HG03432 (cell line): Measurements from ENCODE around the gene ITGB1.
"Not testable (repeated sequence)": the region's sequence is repeated elsewhere in the genome, so short reads cannot be mapped to it uniquely, and the experiment has no call there.

Experiments
- ATAC-seq: cut with Tn5 transposase; IDR thresholded peaks from one replicate; pipeline ENCODE4 v1.9.1; 2021; ENCODE audit warnings: mild to moderate bottlenecking, moderate library complexity; ENCODE audit not compliant: unreplicated experiment

The ITGB1 gene

DNA sequence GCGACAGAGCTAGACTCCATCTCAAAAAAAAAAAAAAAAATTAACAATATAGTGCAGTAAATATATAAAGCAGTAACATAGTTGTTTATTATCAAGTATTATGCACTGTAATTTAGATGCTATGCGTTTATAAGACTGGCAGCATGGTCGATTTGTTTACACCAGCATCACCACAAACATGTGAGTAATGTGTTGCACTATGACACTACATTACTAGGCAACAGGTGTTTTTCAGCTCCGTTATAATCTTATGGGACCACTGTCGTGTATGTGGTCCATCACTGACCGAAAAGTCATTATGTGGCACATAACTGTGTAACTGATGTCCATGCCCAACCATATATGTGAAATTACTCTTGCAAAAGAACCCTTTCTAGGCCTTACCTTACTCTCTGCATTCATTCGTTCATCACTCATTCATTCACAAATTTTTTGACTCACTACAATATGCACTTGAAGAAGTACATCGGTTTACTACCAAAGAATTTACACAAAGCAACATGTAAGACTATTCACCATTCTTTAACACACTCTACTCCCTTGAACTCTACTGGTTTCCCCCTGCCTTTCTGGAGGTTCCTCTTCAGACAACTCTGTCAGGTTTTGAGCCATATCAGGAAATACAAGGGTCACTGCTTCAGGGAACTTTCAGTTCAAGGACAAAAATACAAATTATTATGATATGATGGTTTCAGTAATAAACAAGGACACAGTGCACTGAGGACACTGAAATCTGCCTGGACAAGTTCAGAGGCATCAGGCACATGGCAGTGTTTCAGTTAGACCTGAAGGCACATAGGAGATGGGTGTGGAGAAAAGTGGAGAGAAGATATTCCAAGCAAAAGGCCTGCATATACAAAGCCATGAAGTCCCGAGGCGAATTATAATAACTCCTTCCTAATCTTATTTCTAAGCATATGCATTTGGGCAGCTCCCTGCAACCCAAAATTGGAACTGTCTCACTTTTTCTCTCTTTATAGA, 17.4 kb downstream of the ITGB1 start:
- ATAC-seq, result no peak

DNA sequence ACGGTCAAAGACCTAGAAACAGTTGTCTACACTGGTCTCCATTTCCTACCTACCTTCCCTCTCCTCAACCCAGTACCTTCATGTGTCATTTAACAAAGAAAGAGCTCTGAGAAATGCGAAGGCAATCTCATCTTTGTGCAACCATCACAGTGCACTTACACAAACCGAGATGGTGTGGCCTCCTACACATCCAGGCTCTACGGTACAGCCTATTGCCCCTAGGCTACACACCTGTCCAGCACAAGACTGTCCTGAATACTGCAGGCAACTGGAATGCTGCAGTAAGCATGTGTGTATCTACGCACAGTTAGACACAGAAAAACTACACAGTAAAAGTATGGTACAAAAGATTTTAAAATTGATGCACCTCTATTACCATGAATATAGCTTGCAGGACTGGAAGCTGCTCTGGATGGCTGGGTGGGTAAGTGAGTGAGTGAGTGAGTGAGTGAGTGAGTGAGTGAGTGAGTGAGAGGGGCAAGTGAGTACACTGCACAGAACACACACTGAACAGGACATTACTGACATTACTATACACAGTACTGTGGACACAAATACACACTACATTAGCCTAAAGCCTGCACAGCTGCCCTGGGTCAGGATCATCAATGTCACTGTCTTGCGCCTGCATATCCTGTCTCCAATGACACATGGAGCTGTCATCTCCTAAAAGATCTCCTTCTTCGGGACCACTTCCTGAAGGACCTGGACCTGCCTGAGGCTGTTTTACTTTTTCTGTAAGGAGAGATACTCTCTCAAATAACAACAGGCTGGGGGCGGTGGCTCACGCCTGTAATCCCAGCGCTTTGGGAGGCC, 18.5 kb downstream of the ITGB1 start:
- ATAC-seq, result no peak

DNA sequence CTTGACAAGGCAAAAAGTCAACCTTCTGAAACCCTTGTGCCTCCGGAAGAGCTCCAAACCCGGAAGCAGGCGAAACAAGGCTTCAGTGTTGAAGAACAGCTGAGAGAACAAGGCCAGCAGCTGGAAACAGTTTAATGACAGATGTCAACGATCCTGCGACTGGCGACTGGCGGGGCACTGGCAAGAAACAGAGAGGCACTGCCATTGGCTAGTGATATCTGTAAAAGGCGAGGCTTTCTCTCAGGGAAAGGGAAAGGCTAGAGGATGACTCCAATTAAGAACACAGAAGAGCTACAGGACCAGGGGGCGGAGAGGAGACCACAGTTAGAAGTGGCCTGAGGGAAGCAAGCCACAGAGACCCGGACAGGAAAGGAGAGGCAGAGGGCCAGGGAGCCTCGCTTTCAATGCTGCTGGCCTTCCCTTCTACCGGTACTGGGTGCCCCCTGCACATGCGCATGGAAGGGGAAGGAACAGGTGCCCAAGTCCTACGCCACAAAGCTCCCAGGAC, 19.4 kb downstream of the ITGB1 start:
- peak; percentile 31 for ATAC-seq

DNA sequence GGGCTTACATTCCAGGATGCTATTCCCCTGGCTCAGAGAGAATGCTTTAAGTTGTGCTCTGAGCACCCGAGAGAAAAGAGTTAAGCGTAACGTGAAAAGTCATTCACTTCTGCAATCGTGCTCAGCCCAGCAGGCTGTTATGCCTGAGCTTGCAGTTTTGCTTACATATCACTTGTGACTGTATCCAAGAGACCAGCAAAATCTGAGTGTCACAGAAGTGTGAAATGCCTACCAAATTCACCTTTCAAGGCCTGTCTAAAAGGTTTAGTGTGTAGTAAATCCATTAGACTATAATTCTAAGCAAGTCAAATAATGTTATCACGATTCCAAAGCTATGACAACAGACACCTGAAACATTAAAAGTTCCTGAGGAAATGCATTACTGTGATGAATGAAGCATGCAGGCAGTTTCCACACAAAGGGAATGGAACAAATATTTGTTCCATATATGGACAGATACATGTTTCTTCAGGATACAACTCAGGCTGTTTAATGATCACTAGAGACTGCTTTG, 20.1 kb downstream of the ITGB1 start:
- ATAC-seq, result peak; percentile 50

DNA sequence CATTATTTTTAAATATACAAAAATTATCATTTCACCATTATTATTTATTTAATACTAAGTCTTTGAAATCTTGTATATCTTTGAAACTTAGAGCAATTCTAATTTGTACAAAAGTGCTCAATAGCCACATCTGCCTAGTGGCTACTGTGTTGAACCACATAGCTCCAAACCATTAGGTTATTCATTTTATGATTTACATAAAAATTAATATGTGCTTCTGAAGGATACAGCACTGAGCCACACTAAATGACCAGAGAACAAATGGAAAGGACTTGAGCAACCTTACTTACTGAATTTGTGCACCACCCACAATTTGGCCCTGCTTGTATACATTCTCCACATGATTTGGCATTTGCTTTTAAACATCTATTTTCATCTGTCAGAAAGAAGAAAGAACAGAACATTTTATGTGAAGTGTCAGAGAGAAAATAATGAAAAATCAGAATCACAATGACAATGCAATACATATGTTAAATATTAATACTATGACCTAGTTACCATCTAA, 25.8 kb downstream of the ITGB1 start:
- ATAC-seq, result no peak

DNA sequence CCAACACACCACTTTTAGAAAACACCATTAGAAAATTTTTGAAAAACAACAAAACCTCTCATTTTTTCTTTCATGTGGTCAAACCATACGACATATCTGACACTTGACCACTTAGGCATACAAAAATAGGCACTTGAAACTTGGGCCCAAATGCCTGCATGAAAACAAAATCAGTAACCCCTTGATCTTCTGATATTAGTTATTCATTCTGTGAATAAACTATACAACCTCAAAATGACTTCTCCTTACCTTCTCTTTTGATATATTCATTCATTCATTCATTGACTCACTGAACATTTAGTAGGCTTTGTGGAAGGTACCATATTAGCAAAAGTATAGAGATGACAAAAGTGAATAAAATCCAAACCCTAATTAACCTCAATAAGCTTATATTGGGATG, 26.4 kb downstream of the ITGB1 start:
- ATAC-seq, result no peak

DNA sequence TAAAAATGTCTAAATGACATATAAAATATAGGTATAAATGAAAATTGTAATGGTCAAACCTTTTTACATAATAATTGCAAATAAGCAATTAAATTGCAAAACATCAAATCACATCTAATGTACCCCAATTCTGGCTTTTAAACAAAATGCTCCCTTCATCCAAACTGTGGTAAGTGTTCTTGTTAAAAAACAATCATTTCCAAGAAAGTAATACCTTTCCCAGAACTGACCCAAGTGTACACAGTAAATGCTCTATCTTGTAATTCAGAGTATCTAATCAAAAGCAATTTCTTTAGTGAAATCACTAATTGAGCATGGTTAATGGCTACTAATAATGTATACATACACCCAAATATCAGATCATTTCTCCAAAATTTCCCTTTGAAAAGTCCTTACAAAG, 28.0 kb downstream of the ITGB1 start:
- no peak for ATAC-seq

DNA sequence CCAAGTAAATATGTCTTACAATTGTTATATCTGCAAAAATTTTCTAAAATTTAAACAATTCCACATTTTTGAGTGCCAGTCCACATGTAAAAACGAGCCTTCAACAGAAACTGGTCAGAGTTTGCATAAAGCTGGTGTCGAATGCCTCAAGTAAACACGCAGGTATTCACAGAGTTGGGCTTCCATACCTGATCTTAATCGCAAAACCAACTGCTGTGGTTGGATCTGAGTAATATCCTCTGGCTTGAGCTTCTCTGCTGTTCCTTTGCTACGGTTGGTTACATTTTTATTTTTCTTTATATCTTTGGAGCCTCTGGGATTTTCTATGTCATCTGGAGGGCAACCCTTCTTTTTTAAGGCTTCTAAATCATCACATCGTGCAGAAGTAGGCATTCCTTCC, 28.4 kb downstream of the ITGB1 start:
- ATAC-seq, result no peak

DNA sequence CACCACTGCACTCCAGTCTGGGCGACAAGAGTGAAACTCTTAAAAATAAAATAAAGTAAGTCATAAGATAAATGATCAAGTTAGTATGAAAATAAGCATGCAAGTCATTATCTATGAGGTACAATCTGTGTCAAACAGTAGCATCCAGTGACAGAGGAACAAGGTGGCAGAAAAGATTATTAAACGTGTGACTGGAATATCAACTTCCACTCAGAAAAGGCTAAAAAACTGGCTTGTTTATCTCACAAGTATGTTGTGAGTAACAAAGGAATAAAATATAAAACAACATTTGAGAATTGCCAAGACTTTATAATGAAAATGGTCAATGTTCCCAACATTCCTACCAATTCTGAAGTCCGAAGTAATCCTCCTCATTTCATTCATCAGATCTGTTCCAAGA, 30.3 kb downstream of the ITGB1 start:
- ATAC-seq, result no peak

DNA sequence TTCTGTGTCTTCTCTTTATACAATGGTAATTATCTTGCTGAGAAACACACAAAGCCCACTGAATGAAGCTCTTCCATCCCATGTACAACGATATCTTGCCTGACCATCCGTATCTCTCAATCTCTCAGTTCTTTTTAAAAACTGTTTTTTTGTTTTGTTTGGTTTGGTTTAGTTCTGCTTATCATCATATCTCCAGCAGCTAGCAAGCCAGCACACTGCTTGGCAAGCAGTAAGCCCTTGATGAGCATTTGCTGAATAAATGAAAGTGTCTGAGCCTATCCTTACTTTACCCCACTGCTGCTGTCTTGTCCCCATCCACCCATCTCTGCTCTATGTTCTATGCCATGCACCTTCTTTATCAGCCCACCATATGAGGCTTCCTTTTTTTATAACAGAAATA, 34.2 kb downstream of the ITGB1 start:
- ATAC-seq, result no peak

DNA sequence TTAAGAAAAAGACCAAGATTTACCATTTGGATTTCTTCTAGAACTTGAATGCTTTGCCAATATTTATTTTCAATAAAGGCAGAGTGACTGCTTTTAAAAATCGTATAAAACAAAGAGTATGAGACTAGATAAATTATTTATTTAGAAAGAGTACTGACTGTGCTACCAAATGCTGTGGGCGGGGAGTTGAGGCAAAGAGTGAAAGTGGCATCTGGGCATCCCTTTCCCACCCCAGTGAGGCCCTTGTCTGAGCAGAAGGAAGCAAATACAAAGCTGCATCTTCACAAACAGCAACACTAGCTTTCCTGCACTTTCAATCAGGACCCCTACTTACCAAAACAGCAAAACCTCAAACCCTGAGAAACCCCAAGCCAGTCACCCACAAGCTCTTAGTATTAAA, 34.9 kb downstream of the ITGB1 start:
- ATAC-seq, result no peak

DNA sequence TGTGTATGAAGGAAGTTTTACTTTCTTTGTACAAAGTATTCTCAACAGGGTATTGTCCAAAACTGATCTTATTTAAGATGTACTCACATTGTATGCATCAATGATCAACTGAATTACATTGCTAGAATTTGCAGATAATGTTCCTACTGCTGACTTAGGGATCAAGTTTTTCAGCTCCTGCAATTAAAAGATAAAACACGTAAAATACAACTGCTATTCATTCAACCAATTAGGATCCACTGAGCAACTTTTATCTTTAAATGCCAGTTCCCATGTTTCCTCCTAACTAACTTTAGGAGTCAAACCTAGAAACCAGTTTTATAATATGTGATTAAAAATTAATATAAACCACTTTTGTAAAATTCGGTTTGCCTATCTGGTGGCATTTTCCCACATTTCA, 35.9 kb downstream of the ITGB1 start:
- ATAC-seq, result no peak

DNA sequence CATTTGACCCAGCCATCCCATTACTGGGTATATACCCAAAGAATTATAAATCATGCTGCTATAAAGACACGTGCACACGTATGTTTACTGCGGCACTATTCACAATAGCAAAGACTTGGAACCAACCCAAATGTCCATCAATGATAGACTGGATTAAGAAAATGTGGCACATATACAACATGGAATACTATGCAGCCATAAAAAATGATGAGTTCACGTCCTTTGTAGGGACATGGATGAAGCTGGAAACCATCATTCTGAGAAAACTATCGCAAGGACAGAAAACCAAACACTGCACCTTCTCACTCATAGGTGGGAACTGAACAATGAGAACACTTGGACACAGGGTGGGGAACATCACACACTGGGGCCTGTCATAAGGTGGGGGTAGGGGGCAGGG, 40.2 kb downstream of the ITGB1 start:
- not testable (repeated sequence) for ATAC-seq

DNA sequence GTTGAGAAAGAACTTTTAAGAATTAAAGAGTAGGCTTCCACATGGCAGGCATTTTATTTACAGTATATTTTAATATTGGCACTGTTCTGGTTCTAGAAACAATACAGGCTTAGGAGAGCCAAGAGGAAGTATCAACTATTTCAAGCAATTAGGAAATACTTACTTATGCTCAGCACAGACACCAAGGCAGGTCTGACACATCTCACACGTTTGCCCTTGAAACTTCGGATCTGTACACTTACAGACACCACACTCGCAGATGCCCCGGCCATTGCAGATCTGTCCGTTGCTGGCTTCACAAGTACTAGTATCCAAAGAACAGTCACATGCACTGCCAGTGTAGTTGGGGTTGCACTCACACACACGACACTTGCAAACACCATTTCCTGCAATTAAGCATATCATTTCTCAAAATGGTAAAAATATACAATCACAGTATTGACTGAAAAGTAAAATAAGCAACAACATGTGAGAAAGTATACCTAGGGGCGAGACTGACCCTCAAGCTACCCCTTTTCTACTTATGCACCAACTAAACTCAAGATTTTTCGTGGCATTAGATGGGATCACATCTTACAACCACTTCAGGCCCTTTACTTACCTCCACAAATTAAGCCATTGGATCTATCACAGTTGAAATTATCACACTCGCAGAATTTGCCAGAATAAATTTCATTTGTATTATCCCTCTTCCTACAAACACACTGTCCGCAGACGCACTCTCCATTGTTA, 46.6 kb downstream of the ITGB1 start:
- ATAC-seq, result no peak

DNA sequence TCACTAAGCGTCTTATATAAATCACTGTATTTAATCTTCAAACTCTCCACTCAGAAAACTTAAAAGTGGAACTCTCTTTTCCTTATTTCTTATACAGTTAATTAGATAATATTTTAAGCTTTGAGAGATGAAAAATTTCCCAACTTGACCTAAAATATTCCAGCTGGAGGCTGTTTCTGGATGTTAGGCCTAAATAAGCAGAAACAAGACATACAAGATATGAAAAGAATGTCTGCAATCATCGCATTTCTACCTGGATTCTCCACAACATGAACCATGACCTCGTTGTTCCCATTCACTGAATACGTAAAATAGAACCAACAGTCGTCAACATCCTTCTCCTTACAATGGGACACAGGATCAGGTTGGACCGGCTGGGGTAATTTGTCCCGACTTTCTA, 48.1 kb downstream of the ITGB1 start:
- ATAC-seq, result not testable (repeated sequence)

DNA sequence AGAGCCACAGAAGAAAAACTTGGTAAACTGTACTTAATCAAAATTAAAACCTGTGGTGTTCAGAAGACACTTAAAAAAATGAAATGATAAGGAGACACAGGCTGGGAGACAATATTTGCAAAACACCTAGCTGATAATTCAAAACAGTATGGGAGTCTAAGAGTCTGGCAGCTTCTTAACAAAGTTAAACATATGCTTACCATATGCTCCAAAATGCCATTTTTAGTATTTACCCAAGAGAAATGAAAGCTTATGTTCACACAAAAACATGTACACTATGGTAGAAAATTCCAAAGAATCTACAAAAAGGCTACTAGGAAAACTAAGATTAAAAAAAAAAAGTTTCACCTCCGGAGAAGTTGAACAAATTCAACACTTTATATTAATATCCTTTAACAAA, 48.6 kb downstream of the ITGB1 start:
- ATAC-seq, result no peak

DNA sequence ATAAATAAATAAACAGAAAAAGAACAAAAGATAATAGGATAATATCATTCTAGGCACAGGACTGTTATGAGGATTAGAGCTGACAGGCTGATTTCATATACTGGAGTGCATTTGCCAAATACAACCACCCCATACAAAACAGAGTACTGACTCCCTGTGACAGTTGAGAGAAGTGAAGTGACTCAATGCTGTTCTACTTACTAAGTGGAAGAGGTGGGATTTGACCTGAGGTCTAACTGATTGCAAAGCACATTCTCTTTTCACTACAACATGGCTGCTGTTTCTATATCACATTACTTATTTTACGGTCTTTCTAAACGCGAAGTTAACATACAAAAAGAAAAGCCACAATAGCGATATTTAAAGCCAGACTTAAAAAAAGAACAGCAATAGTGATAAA, 51.4 kb downstream of the ITGB1 start:
- ATAC-seq, result no peak

DNA sequence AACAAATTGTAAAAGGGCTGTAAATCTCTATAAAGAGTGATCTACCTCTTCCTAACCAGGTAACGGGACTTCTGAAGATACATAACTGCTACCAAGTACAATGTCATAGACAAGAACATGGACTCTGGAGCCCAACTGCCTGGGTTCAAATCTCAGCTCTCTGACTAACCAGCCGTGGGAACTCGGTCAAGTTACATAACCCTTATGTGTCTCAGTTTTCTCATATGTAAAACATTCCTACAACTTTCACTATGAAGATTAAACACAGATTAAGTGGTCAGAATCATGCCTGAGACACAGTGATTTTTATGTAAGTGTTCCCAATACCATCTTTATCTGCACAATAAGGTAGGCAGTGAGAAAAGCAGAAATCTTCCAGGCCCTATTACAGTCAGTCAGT, 52.6 kb downstream of the ITGB1 start:
- no peak for ATAC-seq

DNA sequence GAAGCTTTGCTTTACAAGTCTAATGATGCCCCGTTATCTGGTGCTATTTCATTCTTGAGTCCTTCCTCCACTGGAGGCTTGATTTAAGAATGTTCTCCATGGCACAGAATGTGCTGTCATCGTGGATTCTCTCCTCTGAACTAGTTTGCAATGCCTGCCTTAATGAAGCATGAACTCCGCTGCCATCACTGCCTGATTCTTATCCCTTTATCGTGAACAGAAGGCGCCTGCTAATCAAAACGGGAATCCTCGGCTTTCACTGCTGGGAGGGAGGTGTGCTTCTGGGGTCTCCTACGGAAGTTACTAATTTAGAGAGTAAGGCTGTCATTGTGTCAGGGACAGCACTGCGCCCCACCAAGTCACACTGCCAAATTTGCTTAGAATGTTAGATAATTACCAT, 56.2 kb downstream of the ITGB1 start:
- ATAC-seq, result no peak

DNA sequence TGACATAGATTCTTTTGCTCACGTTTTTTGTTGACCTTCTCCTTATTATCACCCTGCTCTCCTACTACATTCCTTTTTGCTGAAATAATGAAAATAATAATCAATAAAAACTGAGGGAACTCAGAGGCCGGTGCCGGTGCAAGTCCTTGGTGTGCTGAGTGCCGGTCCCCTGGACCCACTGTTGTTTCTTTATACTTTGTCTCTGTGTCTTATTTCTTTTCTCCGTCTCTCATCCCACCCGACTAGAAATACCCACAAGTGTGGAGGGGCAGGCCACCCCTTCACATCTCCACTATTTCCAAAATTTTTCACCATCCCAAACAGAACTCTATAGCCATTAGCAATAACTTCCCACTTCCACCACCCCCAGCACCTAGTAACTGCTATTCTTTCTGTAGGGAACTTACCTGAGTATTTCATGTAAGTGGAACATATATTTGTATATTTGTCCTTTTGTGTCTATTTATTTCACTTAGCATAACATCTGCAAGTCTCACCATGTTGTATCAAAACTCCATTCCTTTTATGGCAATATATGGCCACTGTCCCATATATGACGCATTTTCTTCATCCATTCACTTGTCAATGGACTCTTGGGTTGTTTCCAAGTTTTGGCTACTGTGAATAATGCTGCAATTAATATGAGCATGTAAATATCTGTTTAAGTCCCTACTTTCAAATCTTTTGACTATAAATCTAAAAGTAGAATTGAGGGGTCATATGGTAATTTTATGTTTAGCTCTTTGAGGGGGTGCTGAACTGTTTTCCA, 62.6 kb downstream of the ITGB1 start:
- ATAC-seq, result not testable (repeated sequence)
